B cell (primary cell): ENCODE results near the gene KCND1. TPM values are rescaled to one million over a fixed set of nuclear protein-coding genes. Genes with fewer than 3 reads are reported as not detected.

Source experiments
- ATAC-seq: fragments of 200-7000 bp; cut with Tn5 transposase; one replicate; pipeline ENCODE4 v1.10.0; 2021; ENCODE audit warnings: low read depth, mild to moderate bottlenecking, moderate number of reproducible peaks, moderate library complexity
- CTCF ChIA-PET: fragments of 350-600 bp; sonication (Branson Sonifier 250); formaldehyde crosslinking; loops from one replicate; lab custom pipeline; 2021; ENCODE audit warnings: antibody characterized with exemption, inconsistent platforms; lab: Charles Lee
- POLR2A ChIA-PET: fragments of 350-600 bp; sonication (Branson Sonifier 250); formaldehyde crosslinking; loops from one replicate; lab custom pipeline; 2021; ENCODE audit warnings: antibody characterized with exemption; lab: Charles Lee
- DNase-seq: peaks from one replicate; pipeline ENCODE4 v3.0.0; 2013
- H2AFZ ChIP-seq: 2 replicates; pipeline ENCODE4 v1.6.1; 2012; ENCODE audit warnings: mild to moderate bottlenecking, low read depth, low read length; ENCODE audit not compliant: insufficient read depth, poor library complexity, severe bottlenecking
- H3K27ac ChIP-seq, 2 donors: 1 replicate in 1 of 2; 2 replicates in 1 of 2; pipeline ENCODE4 v1.5.1; 2012 to 2013; ENCODE audit warnings: low read length in 2 of 2, mild to moderate bottlenecking in 2 of 2, moderate library complexity in 1 of 2
- H3K27me3 ChIP-seq, 4 experiments: fragments of 200-600 bp in 1 of 4; sonication (generic) in 1 of 4; replicated peaks in 1 of 4; 1 replicate in 2 of 4; 2 replicates in 2 of 4; pipeline versions ENCODE4 v1.6.1 to v1.7.0; 2013 to 2016; ENCODE audit warnings: low read length in 3 of 4, mild to moderate bottlenecking in 2 of 4, mixed read lengths in 1 of 4, moderate library complexity in 1 of 4; ENCODE audit not compliant: insufficient read depth in 4 of 4, control insufficient read depth in 3 of 4; ENCODE audit errors: control extremely low read depth in 1 of 4
- H3K36me3 ChIP-seq, 2 experiments: replicated peaks in 1 of 2; 1 replicate in 1 of 2; 2 replicates in 1 of 2; pipeline versions ENCODE4 v1.6.1 to v1.7.1; 2013; ENCODE audit warnings: low read length in 1 of 2; ENCODE audit not compliant: insufficient read depth in 2 of 2, control insufficient read depth in 1 of 2; ENCODE audit errors: control extremely low read depth in 1 of 2, extremely low read depth in 1 of 2
- H3K4me1 ChIP-seq, 2 donors: fragments of 200-600 bp in 1 of 2; sonication (generic) in 1 of 2; 1 replicate in 1 of 2; 2 replicates in 1 of 2; pipeline versions ENCODE4 v1.5.1 to v1.6.1; 2013 to 2017; ENCODE audit warnings: low read length in 2 of 2; ENCODE audit not compliant: control insufficient read depth in 2 of 2, insufficient read depth in 2 of 2
- H3K4me2 ChIP-seq: replicated peaks from 2 replicates; pipeline ENCODE3; 2012; ENCODE audit warnings: mild to moderate bottlenecking, low read depth, low read length; ENCODE audit not compliant: poor library complexity, severe bottlenecking
- H3K4me3 ChIP-seq, 5 experiments: fragments of 200-600 bp in 1 of 5; sonication (generic) in 1 of 5; 1 replicate in 3 of 5; 2 replicates in 2 of 5; pipeline versions ENCODE4 v1.5.1 to v1.7.0; 2011 to 2016; ENCODE audit warnings: low read length in 4 of 5, mild to moderate bottlenecking in 4 of 5, low read depth in 2 of 5, control low read depth in 1 of 5, moderate library complexity in 1 of 5; ENCODE audit not compliant: insufficient read depth in 1 of 5; ENCODE audit errors: control extremely low read depth in 1 of 5, extremely low read depth in 1 of 5
- H3K79me2 ChIP-seq: fragments of 200-600 bp; sonication (generic); one replicate; pipeline ENCODE4 v1.6.0; 2016; ENCODE audit warnings: low read length; ENCODE audit not compliant: control insufficient read depth, insufficient read depth
- H3K9ac ChIP-seq: fragments of 200-600 bp; sonication (generic); 2 replicates; pipeline ENCODE4 v1.6.1; 2017; ENCODE audit warnings: mild to moderate bottlenecking, low read length, moderate library complexity
- H3K9me3 ChIP-seq, 3 donors: one replicate each; pipeline versions ENCODE4 v1.6.1 to v1.7.1; 2013; ENCODE audit warnings: low read length in 2 of 3; ENCODE audit not compliant: control insufficient read depth in 2 of 3, insufficient read depth in 1 of 3; ENCODE audit errors: control extremely low read depth in 1 of 3
- H4K20me1 ChIP-seq: 2 replicates; pipeline ENCODE4 v1.6.0; 2012; ENCODE audit warnings: mild to moderate bottlenecking, low read length; ENCODE audit not compliant: insufficient read depth, control insufficient read depth, poor library complexity, severe bottlenecking
- H3K27ac Mint-ChIP-seq: one replicate; pipeline ENCODE4 v1.8.0; 2021; ENCODE audit warnings: mixed read lengths
- H3K27me3 Mint-ChIP-seq: one replicate; pipeline ENCODE4 v1.8.0; 2021; ENCODE audit warnings: mixed read lengths
- H3K4me1 Mint-ChIP-seq: one replicate; pipeline ENCODE4 v1.8.0; 2021; ENCODE audit warnings: mixed read lengths
- H3K4me3 Mint-ChIP-seq: one replicate; pipeline ENCODE4 v1.8.0; 2021; ENCODE audit warnings: mixed read lengths
- H3K9me3 Mint-ChIP-seq: one replicate; pipeline ENCODE4 v1.8.0; 2022; ENCODE audit warnings: mixed read lengths; ENCODE audit not compliant: insufficient read depth
- CTCF ChIP-seq: fragments of 200-600 bp; IDR thresholded peaks from one replicate; pipeline ENCODE4 v1.8.0; 2022; ENCODE audit warnings: antibody characterized with exemption, mild to moderate bottlenecking
- EZH2 ChIP-seq: IDR thresholded peaks from 2 replicates; pipeline ENCODE4 v1.6.1; 2012; ENCODE audit warnings: borderline replicate concordance, low read depth, mild to moderate bottlenecking, moderate library complexity, low read length; ENCODE audit not compliant: insufficient read depth, poor library complexity, severe bottlenecking
- WGBS: methylation state at CpG from one replicate; pipeline ENCODE4 v1.1.5; 2013; ENCODE audit warnings: missing lambda C conversion rate; ENCODE audit not compliant: insufficient coverage; 5-methylcytosine and 5-hydroxymethylcytosine counted together
- intact Hi-C: fragments of 100-400 bp; cut with micrococcal nuclease; formaldehyde crosslinking; loops from one replicate; pipeline ENCODE4 v1.10.0; 2022
- polyA plus RNA-seq: library from polyadenylated mRNA; depleted of rRNA; stranded (reverse); fragments of >200 nt; gene quantifications from 2 replicates; pipeline ENCODE4 v1.2.3, GENCODE V29; 2012
- total RNA-seq, 2 donors: library from RNA; stranded (reverse); fragments of 120-200 nt in 1 of 2; gene quantifications; 1 replicate in 1 of 2; 2 replicates in 1 of 2; pipeline versions ENCODE4 v1.2.3 to v1.2.4, GENCODE V29; 2013 to 2022

Gene KCND1
- total and polyA plus RNA-seq, 2 donors (not counting 1 experiment from before 2014, with no cell fraction given), result 2.2 to 2.3 TPM

- DNase-seq (peak; percentile 90), ATAC-seq (peak; percentile 36)
- CTCF ChIA-PET, result interaction anchor here (0.6 to 3.7 kb wide), 8 partner anchors 15 to 291 kb away, joined by 3 to 30 read pairs (median 12); partner anchors contain the start of gene PIM2
- intact Hi-C loops, result loop anchor here (5.0 to 10.0 kb wide), 3 partner anchors 137 to 342 kb away; partner anchors contain the start of genes HDAC6 and WDR13
- no peaks in the 10 kb centered on the region for H3K9me3 ChIP-seq
- H3K4me3 ChIP-seq, result peak overlapping the region in 4 of 5 experiments; percentile 21 to 51 (median 26)
- TF ChIP-seq EZH2, result no peak
- no peak for TF ChIP-seq CTCF
- H3K27ac Mint-ChIP-seq, result peak overlapping the region; percentile 99
- peaks cover 89% of the 10 kb centered on the region for H3K4me1 Mint-ChIP-seq
- no peaks in the 10 kb centered on the region for H3K27me3 ChIP-seq
- H2AFZ ChIP-seq, result no peak overlapping the region
- peaks cover 0 to 23% of the 10 kb centered on the region in 2 experiments for H3K36me3 ChIP-seq
- H3K4me2 ChIP-seq, result peak overlapping the region; percentile 77
- H3K4me3 Mint-ChIP-seq, result peak overlapping the region; percentile 84
- no peaks in the 10 kb centered on the region for H3K27me3 Mint-ChIP-seq
- peak overlapping the region; percentile 99 for H3K27ac ChIP-seq
- peak overlapping the region; percentile 69 for H3K9ac ChIP-seq
- H3K9me3 Mint-ChIP-seq, result no peaks in the 10 kb centered on the region
- POLR2A ChIA-PET, result interaction anchor here (0.6 to 5.6 kb wide), 12 partner anchors 11 to 332 kb away, joined by 3 to 101 read pairs (median 4); partner anchors contain the start of genes OTUD5, PIM2, PQBP1 and SLC35A2
- no CpG with 5 or more reads among the region's 1 CpG for WGBS
- peaks cover 85% of the 10 kb centered on the region in 2 donors for H3K4me1 ChIP-seq
- H3K79me2 ChIP-seq, result peaks cover 52% of the 10 kb centered on the region
- no peaks in the 10 kb centered on the region for H4K20me1 ChIP-seq
Observed at GRCh38 chrX:48938721-48939425, 32.8 kb downstream of the KCND1 start.
